RPMI7951 (cell line): ENCODE results near the gene ANKS4B. TPM values are rescaled to one million over a fixed set of nuclear protein-coding genes. Genes with fewer than 3 reads are reported as not detected.
"Not testable (repeated sequence)": the region's sequence is repeated elsewhere in the genome, so short reads cannot be mapped to it uniquely, and the experiment has no call there.

ENCODE experiments used
- DNase-seq: peaks from one replicate; pipeline ENCODE4 v3.0.0-alpha.2; 2012; ENCODE audit warnings: low read depth
- total RNA-seq: library from RNA; depleted of rRNA; stranded (reverse); fragments of >200 nt; shearing (Covaris generic); gene quantifications from 2 replicates; pipeline ENCODE4 v1.2.3, GENCODE V29; 2014

Gene ANKS4B
- total RNA-seq, 1 experiment from 2014 or later: not detected

DNA sequence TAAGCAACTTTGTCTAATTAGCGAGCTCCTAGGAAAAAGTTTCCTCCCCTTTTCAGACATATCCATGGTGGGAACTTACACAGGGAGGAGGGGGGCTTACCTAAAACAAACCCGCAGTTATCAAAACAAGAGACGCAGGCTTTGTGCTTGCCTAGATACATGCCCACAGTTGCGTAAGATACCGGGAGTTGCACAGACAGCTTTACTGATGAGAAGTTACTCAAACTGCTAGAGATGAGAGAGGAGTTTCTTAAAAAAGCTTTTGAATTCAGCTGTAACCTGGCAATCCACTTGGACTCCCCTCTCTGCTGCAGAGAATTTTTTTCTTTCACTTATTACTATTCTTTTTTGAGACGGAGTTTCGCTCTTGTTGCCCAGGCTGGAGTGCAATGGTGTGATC is 15.3 kb upstream of the ANKS4B start:
- DNase-seq: no peak

- no peak for DNase-seq
These were observed 13.9 kb upstream of the ANKS4B start for GRCh38 chr16:21219551-21219950.

GRCh38 chr16:21222495-21223337 is 10.8 kb upstream of the ANKS4B start:
- DNase-seq: peak; percentile 20

DNA sequence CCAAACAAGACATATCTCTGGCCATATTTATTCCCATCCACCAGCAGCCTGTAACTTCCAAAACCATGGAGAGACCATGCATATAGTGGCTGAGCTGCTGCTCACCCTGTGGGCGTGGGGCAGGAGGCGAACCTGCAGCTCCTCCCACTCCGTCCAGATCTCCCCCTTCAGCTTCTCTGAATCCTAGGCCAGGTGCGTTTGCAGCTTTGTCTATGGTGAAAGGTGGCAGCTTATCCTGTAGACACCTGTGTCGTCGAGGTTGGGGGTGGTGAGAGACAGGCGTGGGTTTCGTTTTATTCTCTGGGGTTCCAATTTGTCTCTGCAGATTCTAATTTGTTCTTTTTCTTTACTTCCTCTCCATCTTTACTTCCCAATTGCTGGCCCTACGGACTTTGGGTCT is 9.7 kb upstream of the ANKS4B start:
- DNase-seq: no peak

GRCh38 chr16:21224800-21225199 is 8.7 kb upstream of the ANKS4B start:
- DNase-seq: no peak

- peak; percentile 5 for DNase-seq
These were observed 6.8 kb upstream of the ANKS4B start for GRCh38 chr16:21226749-21227148.

DNA sequence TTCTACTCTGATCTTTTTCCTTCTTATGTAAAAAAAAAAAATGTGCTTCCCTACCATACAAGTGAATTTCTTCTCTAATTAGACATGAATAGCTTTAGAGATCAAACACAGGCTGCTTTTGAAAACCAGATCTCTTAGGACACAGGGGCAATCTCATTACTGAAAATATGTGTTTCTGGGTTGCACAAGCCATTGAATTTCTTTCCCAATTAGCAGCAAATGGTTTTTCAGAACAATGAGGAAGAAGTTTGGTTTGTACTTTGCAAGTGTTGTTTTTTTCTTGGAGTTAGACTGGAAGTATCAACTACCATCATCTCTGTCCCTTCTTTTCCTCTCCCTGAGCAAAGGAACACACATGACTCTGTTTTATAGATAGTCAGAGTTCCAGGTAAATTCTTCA is 5.6 kb upstream of the ANKS4B start:
- DNase-seq: no peak

DNA sequence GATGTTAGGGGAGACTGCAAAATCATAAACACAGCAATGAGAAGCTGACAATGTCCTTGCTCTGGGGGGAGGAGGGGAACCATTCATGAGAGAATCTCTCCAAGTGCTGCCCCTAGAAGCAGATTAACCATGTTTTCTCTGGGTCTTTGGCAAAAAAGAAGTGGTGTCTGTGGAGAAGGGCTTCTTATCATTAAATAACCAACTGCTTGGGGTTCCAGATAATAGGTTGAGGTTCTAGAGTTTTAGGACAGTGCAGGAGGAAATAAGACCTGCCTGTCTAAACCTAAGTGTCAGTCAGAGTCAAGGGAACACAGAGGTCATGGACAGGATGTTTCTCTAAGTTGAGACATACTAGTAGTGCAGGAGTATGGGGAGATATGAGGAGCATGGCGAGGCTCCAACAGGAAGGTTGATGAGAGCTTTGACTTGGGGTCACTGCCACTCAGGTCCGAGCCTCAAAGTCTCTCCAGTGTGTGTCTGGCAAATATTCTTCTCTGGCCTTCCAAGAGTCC is 5.1 kb upstream of the ANKS4B start:
- no peak for DNase-seq

DNA sequence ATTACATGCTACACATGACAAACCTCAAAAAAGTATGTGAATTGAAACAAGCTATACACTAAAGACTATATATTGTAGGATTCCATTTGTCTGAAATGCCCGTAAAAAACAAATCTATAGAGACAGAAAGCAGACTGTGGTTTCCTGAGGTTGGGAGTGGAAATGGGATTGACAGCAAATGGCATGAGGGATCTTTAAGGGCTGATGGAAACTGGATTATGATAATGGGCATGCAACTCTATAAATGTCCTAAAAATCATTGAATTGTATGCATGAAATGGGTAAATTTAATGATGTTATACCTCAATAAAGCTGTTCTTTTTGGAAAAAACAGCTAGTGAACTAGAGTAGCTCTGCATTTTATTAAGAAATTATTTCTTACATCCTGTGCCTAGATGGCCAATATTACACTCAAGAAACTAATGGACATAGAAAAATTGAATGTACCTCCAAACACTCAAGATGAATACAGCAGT is 416 bp upstream of the ANKS4B start:
- no peak for DNase-seq

DNA sequence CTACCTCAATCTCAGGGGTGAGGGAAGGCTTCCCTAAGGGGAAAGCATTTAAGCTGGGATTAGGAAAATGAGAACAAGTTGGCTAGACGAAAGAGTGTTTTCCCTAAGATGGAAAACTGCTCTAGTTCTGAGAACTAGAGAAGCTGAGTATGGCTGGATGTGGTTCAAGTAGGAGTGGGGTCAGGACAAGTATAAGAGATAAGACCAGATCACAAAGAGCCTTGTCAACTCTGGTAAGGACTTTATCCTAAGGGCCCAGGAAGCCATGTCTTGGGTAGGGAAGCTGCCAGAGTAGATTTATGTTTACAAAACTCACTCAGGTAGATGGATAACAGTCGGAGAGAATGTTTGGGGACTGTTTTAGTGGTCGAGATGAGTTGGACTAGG is 1.7 kb downstream of the ANKS4B start:
- no peak for DNase-seq

- no peak for DNase-seq
These were observed 3.3 kb downstream of the ANKS4B start for GRCh38 chr16:21236831-21237230.

- no peak for DNase-seq
These were observed 6.1 kb downstream of the ANKS4B start for GRCh38 chr16:21239646-21240045.

- DNase-seq: no peak
These were observed 9.3 kb downstream of the ANKS4B start for GRCh38 chr16:21242756-21243155.

- DNase-seq: no peak
These were observed 11.2 kb downstream of the ANKS4B start for GRCh38 chr16:21244518-21245215.

DNA sequence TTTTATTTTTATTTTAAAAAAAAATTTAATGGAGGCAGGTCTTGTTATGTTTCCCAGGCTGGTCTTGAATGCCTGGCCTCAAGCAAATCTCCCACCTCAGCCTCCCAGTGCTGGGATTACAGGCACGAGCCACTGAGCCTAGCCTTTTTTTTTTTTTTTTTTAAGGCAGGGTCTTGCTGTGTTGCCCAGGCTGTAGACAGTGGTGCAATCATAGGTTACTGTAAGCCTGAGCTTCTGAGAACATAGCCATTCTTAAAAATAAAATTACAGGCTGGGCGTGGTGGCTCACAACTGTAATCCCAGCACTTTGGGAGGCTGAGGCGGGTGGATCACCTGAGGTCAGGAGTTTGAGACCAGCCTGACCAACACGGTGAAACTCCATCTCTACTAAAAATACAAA is 14.7 kb downstream of the ANKS4B start:
- DNase-seq: not testable (repeated sequence)

DNA sequence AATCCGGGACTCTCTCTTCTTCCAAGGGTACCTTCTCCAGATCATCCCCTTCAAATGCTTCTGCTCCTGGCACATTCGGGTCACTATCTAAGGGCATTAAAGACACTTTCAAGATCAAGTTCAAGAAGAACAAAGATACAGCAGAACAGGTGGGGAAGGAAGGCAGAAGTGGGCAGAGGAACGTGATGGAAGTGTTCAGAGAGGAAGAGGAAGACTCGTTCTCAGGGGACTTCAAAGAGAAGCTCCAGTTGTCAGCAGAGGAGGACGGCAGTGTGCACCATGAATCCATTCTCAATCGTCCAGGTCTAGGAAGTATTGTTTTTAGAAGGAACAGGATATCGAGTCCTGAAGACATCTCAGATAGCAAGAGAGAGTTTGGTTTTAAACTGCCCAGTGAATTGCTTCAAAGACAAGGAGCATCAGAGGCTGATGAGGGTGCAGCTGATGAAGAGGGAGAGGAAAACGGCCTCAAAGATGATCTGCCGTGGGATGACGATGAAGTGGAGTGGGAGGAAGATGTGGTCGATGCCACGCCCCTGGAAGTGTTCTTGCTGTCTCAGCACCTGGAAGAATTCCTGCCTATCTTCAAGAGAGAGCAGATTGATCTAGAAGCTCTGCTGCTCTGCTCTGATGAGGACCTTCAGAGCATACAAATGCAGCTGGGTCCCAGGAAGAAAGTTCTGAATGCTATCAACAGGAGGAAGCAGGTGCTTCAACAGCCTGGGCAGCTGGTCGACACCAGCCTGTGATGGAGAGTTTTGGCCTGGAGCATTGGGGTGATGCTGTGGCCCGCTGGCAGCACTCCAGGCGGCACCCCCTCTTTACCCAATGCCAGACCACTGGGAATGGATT is 16.8 kb downstream of the ANKS4B start:
- DNase-seq: no peak

GRCh38 chr16:21253470-21253869 is 20.0 kb downstream of the ANKS4B start:
- no peak for DNase-seq

GRCh38 chr16:21256636-21257035 is 23.1 kb downstream of the ANKS4B start:
- no peak for DNase-seq

DNA sequence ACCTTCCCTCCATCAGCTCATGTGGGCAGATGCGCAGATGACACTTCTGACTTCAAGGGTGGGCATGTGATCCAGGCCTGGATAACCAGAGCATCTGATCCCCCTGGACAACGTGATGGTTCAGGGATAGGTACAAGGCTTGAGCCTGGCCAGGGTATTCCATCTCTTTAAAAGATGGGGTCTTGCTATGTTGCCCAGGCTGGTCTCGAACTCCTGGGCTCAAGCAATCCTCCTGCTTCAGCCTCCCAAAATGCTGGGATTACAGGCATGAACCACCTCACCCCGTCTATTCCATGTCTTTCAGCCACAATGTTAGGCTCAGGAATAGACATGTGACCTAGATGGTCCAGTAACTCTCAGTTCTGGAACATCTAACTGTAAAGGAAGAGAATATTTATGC is 23.8 kb downstream of the ANKS4B start:
- DNase-seq: no peak

DNA sequence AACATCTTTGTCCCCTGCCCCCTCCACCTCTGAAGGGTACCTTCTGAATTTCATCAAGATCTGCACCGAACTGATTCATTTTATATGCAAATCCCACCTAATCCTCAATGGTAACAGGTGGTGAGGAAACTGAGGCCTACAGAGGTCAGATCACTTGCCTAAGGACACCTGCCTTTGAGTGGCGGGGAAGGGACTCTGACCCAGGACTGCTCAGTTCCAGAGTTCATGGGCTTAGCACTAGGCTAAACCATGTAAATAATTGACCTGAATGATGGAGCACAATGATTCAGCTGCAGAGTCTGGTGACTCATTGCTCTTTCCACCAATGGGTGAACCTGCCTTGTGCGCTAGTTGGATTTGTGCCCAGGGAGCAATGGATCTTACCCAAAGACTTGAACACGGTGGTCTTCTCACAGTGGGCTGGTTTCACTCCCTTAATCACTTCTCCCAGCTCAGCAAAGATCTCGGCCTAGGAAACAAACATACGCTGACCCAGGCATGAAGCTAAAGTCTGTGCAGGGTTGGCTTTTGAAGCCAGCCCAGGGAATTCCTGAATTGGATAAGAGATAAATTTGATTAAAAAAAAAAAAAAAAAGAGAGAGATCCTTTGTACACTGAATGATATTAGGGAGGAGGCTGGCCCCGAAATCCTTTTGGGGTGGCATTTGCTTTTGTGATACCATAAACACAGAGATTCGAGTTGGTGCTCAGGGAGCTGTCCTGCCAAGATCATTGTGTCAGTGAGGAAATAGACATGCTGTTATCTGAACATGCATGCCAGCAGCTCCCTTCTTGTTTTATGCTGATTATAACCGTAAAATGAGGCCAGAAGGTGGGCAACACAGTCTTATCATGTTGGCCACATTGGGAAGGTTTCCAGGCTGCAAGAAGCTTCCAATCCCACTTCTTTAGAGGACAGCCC is 27.6 kb downstream of the ANKS4B start:
- peak; percentile 81 for DNase-seq
